RPMI8226 (cell line): ENCODE measurements around the gene C1orf122.
"Not testable (repeated sequence)": the region's sequence is repeated elsewhere in the genome, so short reads cannot be mapped to it uniquely, and the experiment has no call there.

Source experiments
- DNase-seq: peaks from one replicate; pipeline ENCODE4 v3.0.0-alpha.2; 2015

C1orf122 gene

DNA sequence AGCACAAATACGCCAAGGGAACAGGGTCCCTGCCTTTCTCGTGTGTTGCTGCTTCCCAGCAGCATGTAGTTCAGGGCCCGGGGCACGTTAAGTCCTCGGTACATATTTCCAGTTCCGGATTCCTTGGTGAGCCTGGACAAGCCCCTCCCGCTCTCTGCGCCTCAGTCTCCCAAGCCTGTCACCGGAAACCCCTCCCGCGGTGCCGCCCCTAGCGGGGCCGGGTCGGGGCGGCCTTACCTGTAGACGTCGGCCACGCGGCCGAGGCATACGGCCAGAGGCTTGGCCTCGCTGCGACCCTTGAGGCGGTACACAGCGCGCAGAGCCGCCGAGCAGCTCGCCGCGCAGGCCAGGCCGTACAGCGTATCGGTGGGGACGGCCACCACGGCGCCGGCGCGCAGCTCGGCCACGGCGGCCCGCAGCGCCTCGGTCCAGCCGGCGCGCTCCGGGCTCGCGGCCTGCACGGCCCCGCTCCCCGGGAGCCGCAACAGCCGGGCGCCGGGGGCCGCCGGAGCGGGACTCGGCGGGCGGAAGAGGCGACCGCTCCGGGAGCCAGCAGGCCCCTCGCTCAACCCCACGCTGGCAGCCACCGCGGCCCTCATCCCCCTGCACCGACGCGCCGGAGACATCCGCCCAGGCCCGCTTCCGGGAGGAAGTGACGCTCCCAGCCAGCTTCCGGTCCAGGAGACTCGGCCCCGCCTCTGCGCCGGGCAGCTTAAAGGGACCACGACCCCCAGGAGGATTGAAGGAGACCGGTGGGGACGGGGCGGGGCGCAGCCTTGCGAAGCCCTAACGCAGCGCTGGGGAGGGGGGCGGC, at the start of gene C1orf122, which contains the start of gene YRDC:
TSS of gene C1orf122 (plus strand) at position 236 of the 814 bp plus-strand sequence. CDS start 615 bp downstream, outside the sequence.
TSS of gene YRDC (minus strand) at position 654 of the 814 bp plus-strand sequence. CDS start at position 626, 28 bp downstream.
- DNase-seq, result peak; percentile 98

DNA sequence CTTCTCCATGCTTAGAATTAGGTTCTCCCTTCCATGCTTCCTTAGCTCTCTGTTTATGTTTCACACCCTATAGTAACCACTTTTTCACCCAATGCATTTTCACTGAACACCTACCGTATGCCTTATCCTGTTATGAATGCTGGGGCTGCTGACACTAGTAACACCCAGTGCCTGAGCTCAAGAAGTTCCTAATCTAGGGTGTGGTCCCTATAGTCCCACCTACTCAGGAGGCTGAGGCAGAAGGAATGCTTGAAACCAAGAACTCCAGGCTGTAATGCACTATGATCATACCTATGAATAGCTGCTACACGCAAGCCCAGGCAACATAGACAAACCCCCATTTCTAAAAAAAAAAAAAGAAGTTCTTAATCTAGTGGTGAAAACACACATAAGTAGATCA, 48.1 kb upstream of the C1orf122 start:
- DNase-seq, result no peak

DNA sequence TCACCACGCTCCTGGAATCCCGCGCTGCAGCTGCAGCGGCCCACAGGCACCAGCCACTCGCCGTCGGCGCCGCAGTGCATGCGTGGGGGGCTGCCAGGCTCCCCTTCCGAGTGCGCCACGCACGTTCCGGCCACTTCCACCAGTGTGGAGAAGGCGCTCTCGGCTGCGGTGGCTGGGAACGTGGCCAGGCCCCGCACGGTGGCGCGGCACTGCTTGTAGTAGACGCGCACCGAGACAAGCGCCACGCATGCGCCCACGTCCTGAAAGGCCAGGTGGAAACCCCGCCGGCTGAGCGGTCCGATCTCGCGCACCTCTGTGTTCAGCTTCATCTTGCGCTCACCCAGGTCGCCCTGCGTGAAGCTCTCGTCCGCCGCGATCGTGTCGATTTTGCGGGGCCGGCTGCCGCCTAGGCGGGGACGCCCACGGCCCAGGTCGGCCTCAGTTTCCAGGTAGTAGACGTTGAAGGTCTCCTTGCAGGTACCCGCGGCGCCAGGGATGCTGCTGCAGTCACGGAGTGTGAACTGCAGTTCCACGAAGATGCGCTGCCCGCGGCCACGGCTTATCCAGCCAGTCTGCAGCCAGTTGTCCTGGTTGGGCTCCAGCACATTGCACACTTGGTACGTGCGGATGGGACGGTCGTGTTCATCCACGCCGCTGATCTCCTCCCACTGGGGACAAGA, 46.0 kb upstream of the C1orf122 start:
- no peak for DNase-seq

DNA sequence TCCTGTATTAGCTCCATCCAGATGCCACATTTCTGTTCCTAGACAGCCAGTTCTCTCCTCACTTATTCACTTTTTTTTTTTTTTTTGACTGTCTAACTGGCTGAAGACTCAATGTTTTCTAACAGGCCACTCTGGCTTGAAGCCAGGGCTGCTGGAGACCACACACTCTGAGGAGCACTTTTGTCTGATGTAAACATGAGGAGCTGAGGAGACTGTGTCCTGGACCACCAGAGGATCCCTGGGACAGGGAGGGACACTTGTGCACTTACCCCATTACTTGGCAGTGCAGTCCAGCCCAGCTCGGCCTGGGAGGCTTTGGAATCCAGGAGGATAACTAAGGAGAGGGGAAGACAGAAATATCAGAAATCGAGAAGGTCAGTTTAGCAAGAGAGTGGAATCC, 45.1 kb upstream of the C1orf122 start:
- no peak for DNase-seq

DNA sequence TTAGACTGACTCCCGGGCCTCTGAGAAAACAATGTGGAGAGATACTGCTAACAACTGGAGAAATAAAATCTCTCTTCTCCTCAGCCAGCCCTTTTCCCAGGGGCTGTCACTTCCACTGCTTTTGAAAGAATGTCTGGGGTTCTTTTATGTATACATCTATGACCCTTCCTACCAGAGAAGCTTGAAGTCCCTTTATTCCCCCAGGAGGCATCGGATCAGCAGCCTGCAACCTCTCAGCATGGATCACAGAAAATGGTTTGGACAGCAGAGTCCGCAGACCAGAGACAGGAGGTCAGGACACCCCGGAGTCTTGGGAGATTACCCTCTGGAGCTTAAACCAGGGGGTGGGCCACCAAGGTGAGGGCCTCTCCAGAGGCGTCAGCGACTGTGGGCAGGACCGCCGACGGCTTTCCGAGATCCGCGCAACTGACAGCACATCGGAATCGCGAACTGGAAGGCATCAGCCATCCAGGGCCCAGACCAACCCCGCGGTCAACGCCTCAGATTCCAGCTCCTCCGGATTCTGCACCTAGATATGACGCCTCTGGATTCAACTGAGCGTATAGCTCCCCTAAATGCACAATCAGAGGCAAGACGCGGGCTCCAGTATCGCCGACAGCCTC, 43.7 kb upstream of the C1orf122 start:
- no peak for DNase-seq

DNA sequence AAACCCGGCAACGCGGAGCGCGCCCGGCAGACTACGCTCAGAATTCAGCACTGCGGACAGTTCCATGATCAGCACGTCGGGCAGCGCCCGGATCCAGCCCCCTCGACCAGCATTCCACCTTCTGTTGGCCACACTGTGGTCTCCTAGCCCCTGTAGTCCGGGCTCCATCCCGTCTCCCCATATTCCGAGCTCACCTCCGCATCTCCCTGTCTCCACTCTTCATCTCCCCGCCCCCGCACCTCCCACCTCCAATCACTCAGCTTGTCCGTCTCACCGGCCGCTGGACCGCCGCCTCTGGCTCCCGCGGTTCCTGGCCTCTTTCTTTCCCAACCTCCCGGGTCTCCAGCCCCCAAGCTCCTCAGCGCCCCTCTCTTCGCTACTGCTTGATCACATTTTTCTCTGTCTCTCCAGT, 43.2 kb upstream of the C1orf122 start:
- DNase-seq, result peak; percentile 69

DNA sequence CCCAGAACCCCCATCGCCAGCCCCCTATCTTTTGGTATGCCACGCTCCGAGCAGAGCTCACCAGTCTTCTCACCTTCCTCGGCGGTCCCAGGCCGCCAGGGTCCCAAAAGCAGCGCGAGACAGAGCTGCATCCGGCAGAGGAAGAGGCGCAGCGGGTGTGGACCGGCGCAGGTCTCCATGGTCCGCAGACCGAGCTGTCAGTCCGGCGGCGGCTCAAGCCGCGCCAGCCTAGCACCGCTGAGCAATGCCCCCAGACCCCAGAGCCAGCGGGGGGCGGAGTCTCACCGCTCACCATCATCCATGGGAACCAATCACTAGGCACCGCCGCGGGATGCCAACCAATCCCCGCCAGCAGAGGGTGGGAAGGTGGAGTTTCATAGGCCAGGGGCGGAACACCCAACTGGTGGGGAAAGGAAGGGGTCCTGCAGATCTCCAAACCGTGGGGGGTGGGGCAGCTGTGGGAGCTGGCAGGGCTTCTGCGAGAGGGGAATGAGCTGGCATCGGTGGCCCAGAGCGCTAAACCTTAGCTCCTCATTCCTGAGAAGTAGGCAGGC, 42.6 kb upstream of the C1orf122 start, which contains the start of gene EPHA10:
TSS of gene EPHA10 (minus strand) at position 233 of the 554 bp plus-strand sequence. CDS start at position 179, 54 bp downstream.
- no peak for DNase-seq

DNA sequence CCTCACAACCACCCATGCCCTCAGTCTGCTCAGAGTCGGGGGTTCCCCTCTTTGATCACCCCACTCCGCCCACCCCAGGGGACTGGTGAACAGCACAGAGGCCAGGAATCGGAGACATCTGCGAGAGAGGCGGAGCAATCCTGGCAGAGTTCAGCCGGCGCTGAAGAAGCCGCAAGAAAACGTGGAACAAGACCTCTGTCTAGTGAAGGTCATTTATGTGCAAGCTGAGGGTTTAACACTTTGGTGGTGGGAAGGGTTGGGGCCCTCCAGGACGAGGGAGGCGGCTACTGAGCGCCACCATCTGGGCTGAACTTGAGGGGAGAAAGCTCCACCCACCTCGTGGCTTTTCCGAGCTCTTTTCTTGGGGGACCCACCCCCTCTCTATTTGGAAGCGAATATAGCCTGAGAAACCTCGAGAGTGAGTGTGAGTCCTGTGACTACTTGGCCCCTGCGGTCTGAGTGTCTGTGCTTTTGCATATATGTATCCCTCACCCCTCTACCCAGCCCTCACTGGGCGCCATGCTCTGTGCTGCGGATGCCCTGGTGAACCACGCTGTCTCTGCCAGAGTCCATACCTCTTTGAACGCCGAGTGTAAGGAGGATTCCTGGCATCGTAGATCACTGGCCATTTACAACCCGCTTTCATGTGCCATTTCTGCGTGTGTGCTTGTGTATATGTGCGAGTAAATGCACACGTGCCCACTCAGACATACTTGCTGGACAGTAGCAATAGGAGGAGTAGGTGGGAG, 41.5 kb upstream of the C1orf122 start:
- DNase-seq, result peak; percentile 45

DNA sequence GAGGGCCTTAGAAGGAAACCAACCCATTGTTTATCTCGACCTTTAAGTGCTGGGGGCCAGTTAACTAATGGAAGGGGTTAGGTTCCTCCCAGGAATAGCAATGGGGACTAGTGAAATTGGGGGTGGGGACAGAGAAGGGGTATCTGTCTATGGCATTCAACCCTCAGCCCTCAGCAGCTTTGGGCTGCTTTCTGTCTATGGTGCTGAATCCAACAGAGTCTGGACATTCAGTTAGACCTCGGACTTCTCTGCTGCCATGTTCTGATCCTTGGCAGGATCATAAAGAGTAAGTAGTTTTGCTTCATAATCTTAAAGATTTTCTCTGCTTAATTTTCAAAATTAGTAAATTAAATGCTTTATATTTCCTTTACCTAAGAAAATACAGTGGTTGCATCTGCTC, 40.1 kb upstream of the C1orf122 start:
- no peak for DNase-seq

DNA sequence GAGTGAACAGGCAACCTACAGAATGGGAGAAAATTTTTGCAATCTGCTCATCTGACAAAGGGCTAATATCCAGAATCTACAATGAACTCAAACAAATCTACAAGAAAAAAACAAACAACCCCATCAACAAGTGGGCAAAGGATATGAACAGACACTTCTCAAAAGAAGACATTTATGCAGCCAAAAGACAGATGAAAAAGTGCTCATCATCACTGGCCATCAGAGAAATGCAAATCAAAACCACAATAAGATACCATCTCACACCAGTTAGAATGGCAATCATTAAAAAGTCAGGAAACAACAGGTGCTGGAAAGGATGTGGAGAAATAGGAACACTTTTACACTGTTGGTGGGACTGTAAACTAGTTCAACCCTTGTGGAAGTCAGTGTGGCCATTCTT, 36.1 kb upstream of the C1orf122 start:
- DNase-seq, result not testable (repeated sequence)

DNA sequence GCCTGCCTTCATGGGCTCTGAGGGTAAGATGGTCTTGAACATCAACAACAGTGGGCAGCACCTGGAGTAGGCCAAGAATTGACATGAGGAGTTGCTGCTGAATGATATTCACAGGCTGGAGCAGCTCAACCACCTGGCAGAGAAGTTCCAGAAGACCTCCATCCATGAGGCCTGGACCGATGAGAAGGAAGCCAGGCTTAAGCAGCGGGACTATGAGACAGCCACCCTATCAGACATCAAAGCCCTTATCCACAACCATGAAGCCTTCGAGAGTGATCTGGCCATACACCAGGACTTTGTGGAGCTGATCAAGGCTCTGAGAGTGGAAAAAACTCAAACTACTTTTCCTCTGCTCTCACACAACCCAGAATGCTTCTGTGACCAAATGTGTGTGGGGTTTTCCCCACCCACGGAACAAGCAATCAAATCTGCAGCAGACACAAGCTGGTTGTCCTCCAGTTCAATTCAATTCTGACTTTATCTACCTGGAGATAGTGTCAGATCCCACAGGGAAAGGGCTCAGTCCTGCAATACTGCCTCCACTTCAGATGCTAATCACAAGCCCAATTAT, 30.6 kb upstream of the C1orf122 start:
- no peak for DNase-seq

DNA sequence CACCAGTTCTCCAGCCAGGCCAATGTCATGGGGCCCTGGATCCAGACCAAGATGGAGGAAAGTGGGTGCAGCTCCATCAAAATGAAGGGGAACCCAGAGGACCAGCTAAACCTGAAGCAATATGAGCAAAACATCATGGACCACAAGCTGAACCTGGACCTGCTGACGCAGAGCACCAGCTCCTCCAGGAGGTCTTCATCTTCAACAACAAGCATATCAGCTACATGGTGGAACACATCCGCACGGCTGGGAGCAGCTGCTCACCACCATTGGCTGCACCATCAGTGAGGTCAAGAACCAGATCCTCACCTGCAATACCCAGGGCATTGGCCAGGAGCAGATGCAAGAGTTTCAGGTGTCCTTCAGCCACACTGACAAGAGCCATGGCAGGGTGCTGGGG, 28.9 kb upstream of the C1orf122 start:
- DNase-seq, result no peak

DNA sequence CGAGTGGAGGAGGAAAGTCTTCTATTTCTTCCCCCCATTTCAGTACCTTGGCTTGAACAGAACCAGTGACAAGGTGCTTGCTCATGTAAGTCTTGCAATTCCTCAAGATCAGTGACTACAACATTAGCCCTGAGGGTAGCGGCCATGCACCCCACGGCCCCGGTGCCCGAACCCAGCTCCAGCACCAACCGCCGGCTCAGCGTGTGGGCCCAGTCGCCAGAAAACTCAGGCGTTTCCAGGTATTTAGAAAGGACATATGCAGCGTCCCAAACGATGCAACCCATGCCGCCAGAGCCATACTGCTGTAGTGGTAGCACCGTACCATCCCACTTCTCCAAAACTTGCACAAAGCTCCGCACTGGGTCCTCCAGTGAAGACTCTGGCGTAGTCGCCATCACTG, 25.1 kb upstream of the C1orf122 start:
- DNase-seq, result no peak

DNA sequence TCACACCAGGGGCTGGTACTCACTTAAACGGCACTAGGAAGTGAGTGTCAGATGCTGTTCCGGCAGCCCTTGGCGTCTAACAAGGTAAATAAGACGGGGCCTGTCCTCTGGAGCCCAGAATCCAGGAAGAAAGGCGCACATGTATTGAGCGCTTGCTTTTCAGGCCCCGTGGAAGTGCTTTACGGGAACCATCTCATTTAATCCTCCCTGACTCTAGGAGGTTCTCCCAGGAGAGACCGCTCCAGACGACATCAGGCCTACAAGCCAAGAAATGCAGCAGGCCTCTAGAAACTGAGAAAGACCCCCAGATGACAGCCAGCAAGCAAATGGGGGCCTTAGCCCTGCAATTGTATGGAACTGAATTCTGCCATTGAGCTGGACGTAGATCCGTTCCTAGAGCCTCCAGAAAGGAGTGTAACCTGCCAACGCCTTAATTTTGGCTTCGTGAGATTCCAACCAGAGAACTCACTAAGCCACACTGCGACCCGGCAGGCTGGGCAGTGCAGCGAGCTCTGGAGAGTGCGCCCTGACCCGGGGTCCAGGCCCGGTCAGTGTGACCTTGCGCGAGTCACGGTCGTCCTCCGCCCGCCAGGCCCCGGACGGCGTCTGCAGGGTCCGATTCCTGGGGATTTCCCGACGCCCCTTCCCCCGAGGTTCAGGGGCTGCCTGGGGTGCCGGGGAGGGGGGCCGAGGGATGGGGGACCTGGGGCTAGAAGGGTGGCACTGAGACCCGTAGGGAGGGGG, 14.5 kb upstream of the C1orf122 start:
- DNase-seq, result no peak

DNA sequence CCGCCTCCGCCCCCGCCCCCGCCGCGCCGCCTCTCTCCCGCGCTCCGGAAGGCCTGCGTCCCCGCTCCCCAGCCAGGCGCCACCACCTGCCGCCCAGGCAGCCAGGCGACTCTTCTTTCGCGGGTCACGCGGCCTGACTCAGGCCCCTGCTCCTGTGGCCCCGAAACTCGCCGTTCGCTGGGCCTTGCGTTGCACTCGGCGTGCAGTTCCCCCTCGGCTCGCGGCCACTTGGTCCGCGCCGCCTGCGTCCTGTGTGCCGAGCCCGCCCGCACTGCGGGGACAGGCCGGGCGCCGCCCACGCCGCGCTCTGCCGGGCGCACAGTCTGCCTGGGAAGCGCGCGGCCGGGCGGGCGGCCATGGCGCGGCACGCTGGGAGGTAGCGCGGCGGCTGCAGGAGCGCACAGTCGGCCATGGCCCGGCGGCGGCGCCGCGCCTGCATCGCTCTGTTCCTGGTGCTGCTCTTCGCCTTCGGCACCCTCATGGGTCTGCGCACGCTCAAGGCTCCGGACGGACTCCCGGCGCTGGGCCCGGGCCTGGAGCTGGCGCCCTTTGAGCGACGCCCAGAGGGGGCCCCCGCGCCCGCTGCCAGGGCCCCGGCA, 13.7 kb upstream of the C1orf122 start, which contains the start of gene MANEAL:
TSS of gene MANEAL (plus strand) at position 75 of the 599 bp plus-strand sequence. CDS start at position 411, 336 bp downstream.
- peak; percentile 80 for DNase-seq

DNA sequence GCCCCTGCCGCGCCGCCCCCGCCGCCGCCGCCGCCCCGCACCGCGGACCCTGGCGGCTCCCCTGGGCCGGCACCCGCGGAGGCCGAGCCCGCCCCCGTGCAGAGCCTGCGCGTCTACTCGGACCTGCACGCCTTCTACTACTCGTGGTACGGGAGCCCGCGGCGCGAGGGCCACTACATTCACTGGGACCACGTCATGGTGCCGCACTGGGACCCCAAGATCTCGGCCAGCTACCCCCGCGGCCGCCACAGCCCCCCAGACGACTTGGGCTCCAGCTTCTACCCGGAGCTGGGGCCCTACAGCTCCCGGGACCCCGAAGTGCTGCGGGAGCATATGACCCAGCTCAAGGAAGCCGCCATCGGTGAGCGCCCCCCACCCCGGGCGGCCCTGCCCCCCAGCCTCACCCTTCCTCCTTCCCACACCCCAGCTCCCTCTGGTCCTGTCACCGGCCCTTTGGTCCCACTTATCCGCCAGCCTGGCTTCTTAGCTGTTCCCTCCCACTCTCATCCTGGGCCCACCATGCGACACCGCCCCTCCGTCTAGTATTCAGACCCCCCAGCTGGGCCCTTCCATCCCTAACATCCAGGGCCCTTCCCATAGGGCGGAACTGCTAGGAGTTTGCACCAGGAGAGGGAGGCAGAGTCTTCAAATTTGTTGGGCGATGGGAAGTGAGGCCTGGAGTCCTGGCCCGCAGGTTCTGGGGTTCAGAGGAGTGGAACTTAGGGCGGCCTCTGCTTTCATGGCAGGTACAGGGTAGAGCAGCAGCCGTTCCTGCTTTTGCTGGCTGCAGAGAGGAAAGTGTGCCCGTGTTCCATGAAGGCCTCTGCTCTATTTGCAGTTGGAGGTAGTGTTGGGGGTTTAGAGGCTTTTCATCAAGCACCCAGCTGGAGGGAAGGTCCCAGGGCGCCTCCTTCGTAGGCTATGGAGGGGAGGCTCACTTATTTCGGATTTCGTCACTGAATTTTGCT, 12.9 kb upstream of the C1orf122 start:
- peak; percentile 14 for DNase-seq

DNA sequence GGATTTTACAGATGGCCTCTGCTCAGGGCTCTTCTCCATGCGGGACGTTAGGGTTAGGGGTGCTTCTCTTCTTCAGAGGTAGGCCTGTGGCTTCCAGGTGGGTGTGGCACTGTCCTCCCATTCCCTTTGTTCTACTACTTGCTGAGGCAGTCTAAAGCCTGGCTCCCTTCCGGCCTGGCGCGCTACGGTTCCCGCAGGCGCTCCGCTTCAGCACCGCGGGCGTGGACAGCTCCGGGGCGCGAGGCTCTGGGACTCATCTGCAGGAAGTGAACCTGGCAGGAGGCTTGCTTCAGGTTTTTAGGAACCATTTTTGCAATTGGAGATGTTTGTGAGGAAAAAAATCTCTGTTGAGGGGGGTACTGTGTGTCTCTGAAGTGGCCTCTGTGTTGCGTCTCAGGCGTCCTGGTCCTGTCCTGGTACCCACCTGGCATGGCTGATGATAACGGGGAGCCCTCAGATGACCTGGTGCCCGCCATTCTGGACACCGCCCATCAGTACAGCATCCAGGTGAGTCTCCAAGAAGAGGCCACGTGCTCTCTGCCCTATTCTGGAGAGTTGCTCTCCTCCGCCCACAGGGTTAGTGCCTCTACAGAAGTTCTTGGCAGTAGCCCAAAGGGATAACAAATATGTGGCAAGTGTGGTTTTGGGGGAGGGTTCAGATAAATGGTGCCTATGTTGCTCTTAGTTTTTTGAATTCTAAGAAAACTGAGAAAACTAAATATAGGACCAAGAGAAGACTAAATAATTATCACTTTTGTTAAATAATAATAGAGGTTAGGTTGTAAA, 12.1 kb upstream of the C1orf122 start:
- peak; percentile 90 for DNase-seq

DNA sequence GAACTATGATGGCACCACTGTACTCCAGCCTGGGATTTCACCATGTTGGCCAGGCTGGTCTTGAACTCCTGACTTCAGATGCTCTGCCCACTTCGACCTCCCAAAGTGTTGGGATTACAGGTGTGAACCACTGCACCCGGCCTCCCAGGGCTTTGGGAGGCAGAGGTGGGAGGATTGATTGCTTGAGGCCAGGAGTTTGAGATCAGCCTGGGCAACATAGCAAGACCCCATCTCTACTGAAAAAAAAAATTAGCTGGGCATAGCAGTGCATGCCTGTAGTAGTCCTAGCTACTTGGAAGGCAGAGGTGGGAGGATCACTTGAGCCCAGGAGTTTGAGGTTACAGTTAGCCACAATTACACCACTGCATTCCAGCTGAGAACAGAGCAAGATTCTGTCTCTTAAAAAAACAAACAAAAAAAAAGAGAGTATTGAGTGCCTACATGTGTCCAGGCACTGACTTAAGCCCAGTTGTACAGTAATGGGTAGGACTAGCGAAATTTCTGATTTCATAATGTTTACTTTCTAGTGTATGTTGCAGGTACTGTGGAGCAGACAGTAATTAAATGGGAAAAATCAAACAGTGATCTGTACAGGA, 9.7 kb upstream of the C1orf122 start:
- no peak for DNase-seq
